IMR-90 (cell line): Measurements from ENCODE around the gene CFAP299. TPM values are rescaled to one million over a fixed set of nuclear protein-coding genes. Genes with fewer than 3 reads are reported as not detected.

Source experiments
- ATAC-seq: fragments of 200-7000 bp; cut with Tn5 transposase; 2 replicates; pipeline ENCODE4 v1.9.1; 2020; ENCODE audit warnings: low read depth, mild to moderate bottlenecking, moderate library complexity
- BruUV-seq: library from RNA; stranded (reverse); fragments of 400-500 nt; replicated peaks from 2 replicates; lab custom pipeline; 2021; lab: Mats Ljungman, UMichigan
- CTCF ChIA-PET: fragments of 300-600 bp; formaldehyde crosslinking; extraction: SDS; loops from one replicate; lab custom pipeline; 2021; ENCODE audit warnings: antibody characterized with exemption; lab: Yijun Ruan, JAX
- POLR2A ChIA-PET: fragments of 300-600 bp; sonication (Branson Sonifier 250); formaldehyde crosslinking; loops from one replicate; lab custom pipeline; 2022; ENCODE audit warnings: antibody characterized with exemption; ENCODE audit not compliant: unreplicated experiment; lab: Charles Lee
- DNase-seq: peaks from one replicate; pipeline ENCODE4 v3.0.0; 2013
- H2AFZ ChIP-seq: replicated peaks from 2 replicates; pipeline ENCODE3; 2013; ENCODE audit warnings: low read length, mild to moderate bottlenecking; ENCODE audit not compliant: poor library complexity
- H2AK5ac ChIP-seq: 2 replicates; pipeline ENCODE4 v1.6.1; 2013; ENCODE audit warnings: low read depth, low read length, inconsistent platforms
- H2AK9ac ChIP-seq: replicated peaks from 2 replicates; pipeline ENCODE3; 2013; ENCODE audit warnings: mild to moderate bottlenecking, low read depth, low read length, moderate library complexity; ENCODE audit not compliant: poor library complexity
- H2BK120ac ChIP-seq: 2 replicates; pipeline ENCODE4 v1.6.1; 2013; ENCODE audit warnings: low read depth, low read length, inconsistent platforms
- H2BK15ac ChIP-seq: 3 replicates; pipeline ENCODE4 v1.6.1; 2013; ENCODE audit warnings: low read depth, low read length, inconsistent platforms
- H2BK20ac ChIP-seq: 2 replicates; pipeline ENCODE4 v1.6.1; 2013; ENCODE audit warnings: low read depth, mild to moderate bottlenecking, inconsistent platforms, low read length, moderate library complexity
- H2BK5ac ChIP-seq: 2 replicates; pipeline ENCODE4 v1.6.1; 2013; ENCODE audit warnings: mild to moderate bottlenecking, low read depth, low read length, inconsistent platforms; ENCODE audit not compliant: poor library complexity, severe bottlenecking
- H3K14ac ChIP-seq: replicated peaks from 2 replicates; pipeline ENCODE4 v1.6.1; 2013; ENCODE audit warnings: low read depth, low read length, inconsistent platforms
- H3K18ac ChIP-seq: 2 replicates; pipeline ENCODE4 v1.6.1; 2013; ENCODE audit warnings: low read depth, low read length, control low read depth
- H3K23ac ChIP-seq: 2 replicates; pipeline ENCODE4 v1.6.1; 2013; ENCODE audit warnings: low read depth, low read length, inconsistent platforms
- H3K27ac ChIP-seq: 2 replicates; pipeline ENCODE4 v1.5.1; 2013; ENCODE audit warnings: mild to moderate bottlenecking, control low read depth, low read length; ENCODE audit not compliant: insufficient read depth
- H3K27me3 ChIP-seq: 2 replicates; pipeline ENCODE4 v1.6.1; 2013; ENCODE audit warnings: low read length; ENCODE audit not compliant: control insufficient read depth, insufficient read depth
- H3K36me3 ChIP-seq: 2 replicates; pipeline ENCODE4 v1.6.1; 2013; ENCODE audit warnings: low read length, mixed read lengths; ENCODE audit not compliant: control insufficient read depth, insufficient read depth
- H3K4ac ChIP-seq: 2 replicates; pipeline ENCODE4 v1.6.1; 2013; ENCODE audit warnings: low read depth, low read length, inconsistent platforms
- H3K4me1 ChIP-seq: 2 replicates; pipeline ENCODE4 v1.6.1; 2013; ENCODE audit warnings: low read length, mixed read lengths; ENCODE audit not compliant: control insufficient read depth, insufficient read depth
- H3K4me2 ChIP-seq: 2 replicates; pipeline ENCODE4 v1.6.1; 2013; ENCODE audit warnings: low read depth, mild to moderate bottlenecking, control low read depth, low read length, moderate library complexity
- H3K4me3 ChIP-seq: 2 replicates; pipeline ENCODE4 v1.5.1; 2013; ENCODE audit warnings: low read depth, mild to moderate bottlenecking, control low read depth, low read length, moderate library complexity; ENCODE audit not compliant: insufficient read depth
- H3K56ac ChIP-seq: 2 replicates; pipeline ENCODE4 v1.6.1; 2013; ENCODE audit warnings: low read length, inconsistent platforms; ENCODE audit not compliant: insufficient read depth; ENCODE audit errors: extremely low read depth
- H3K79me1 ChIP-seq, 2 experiments: 2 replicates each; pipeline ENCODE4 v1.6.1; 2013; ENCODE audit warnings: low read length in 2 of 2, inconsistent platforms in 1 of 2, low read depth in 1 of 2
- H3K9ac ChIP-seq: 2 replicates; pipeline ENCODE4 v1.6.1; 2013; ENCODE audit warnings: low read depth, low read length, control low read depth
- H3K9me1 ChIP-seq: 2 replicates; pipeline ENCODE4 v1.6.1; 2013; ENCODE audit warnings: low read length, inconsistent platforms; ENCODE audit not compliant: insufficient read depth
- H3K9me3 ChIP-seq: 2 replicates; pipeline ENCODE4 v1.6.1; 2013; ENCODE audit warnings: low read length; ENCODE audit not compliant: control insufficient read depth, insufficient read depth
- H4K20me1 ChIP-seq: 2 replicates; pipeline ENCODE4 v1.6.1; 2013; ENCODE audit warnings: low read length, inconsistent platforms; ENCODE audit not compliant: insufficient read depth
- H4K5ac ChIP-seq: 2 replicates; pipeline ENCODE4 v1.6.1; 2013; ENCODE audit warnings: mild to moderate bottlenecking, low read depth, low read length, control low read depth
- H4K8ac ChIP-seq, 2 experiments: 2 replicates each; pipeline ENCODE4 v1.6.1; 2013; ENCODE audit warnings: low read depth in 2 of 2, low read length in 2 of 2, control low read depth in 1 of 2, inconsistent platforms in 1 of 2
- H4K91ac ChIP-seq: 2 replicates; pipeline ENCODE4 v1.6.1; 2013; ENCODE audit warnings: low read depth, low read length, inconsistent platforms; ENCODE audit not compliant: insufficient read depth
- BHLHE40 ChIP-seq: fragments of 150-350 bp; IDR thresholded peaks from 2 replicates; pipeline ENCODE4 v1.6.1; 2016; ENCODE audit warnings: mild to moderate bottlenecking, low read depth, low read length
- CEBPB ChIP-seq: IDR thresholded peaks from 2 replicates; pipeline ENCODE4 v1.6.1; 2012; ENCODE audit warnings: low read depth, low read length, improper control_type of control experiment
- CHD1 ChIP-seq: IDR thresholded peaks from 2 replicates; pipeline ENCODE4 v1.6.1; 2012; ENCODE audit warnings: low read depth, low read length, improper control_type of control experiment
- CTCF ChIP-seq: conservative IDR thresholded peaks from 2 replicates; pipeline ENCODE4 v1.5.1; 2012; ENCODE audit warnings: mild to moderate bottlenecking, low read depth, low read length, improper control_type of control experiment
- ELK1 ChIP-seq: fragments of 150-350 bp; IDR thresholded peaks from 2 replicates; pipeline ENCODE4 v1.6.1; 2016; ENCODE audit warnings: low read depth, mild to moderate bottlenecking, low read length, moderate library complexity, borderline replicate concordance
- FOS ChIP-seq: fragments of 150-350 bp; IDR thresholded peaks from 2 replicates; pipeline ENCODE4 v1.6.1; 2016; ENCODE audit warnings: low read depth, low read length
- MAFK ChIP-seq: IDR thresholded peaks from 2 replicates; pipeline ENCODE4 v1.6.1; 2012; ENCODE audit warnings: low read depth, low read length, improper control_type of control experiment
- MAZ ChIP-seq: IDR thresholded peaks from 2 replicates; pipeline ENCODE4 v1.6.1; 2012; ENCODE audit warnings: low read depth, mild to moderate bottlenecking, low read length, improper control_type of control experiment, moderate library complexity, borderline replicate concordance
- MXI1 ChIP-seq: IDR thresholded peaks from 2 replicates; pipeline ENCODE4 v1.6.1; 2012; ENCODE audit warnings: low read depth, mild to moderate bottlenecking, low read length, moderate library complexity, borderline replicate concordance
- NFE2L2 ChIP-seq: fragments of 150-350 bp; IDR thresholded peaks from 2 replicates; pipeline ENCODE4 v1.6.1; 2016; ENCODE audit warnings: low read depth, mild to moderate bottlenecking, low read length
- POLR2A ChIP-seq: IDR thresholded peaks from 2 replicates; pipeline ENCODE4 v1.6.1; 2012; ENCODE audit warnings: mild to moderate bottlenecking, low read depth, low read length
- RAD21 ChIP-seq: IDR thresholded peaks from 2 replicates; pipeline ENCODE4 v1.6.1; 2012; ENCODE audit warnings: low read length, improper control_type of control experiment
- RCOR1 ChIP-seq: IDR thresholded peaks from 2 replicates; pipeline ENCODE4 v1.6.1; 2012; ENCODE audit warnings: mild to moderate bottlenecking, low read length, improper control_type of control experiment; ENCODE audit not compliant: insufficient replicate concordance
- RFX5 ChIP-seq: IDR thresholded peaks from 2 replicates; pipeline ENCODE4 v1.8.0; 2012; ENCODE audit warnings: low read depth, mild to moderate bottlenecking, low read length, moderate library complexity
- SMC3 ChIP-seq: fragments of 150-350 bp; IDR thresholded peaks from 2 replicates; pipeline ENCODE4 v1.6.1; 2016; ENCODE audit warnings: low read depth, mild to moderate bottlenecking, antibody characterized with exemption, low read length, moderate library complexity
- USF2 ChIP-seq: fragments of 150-350 bp; IDR thresholded peaks from 2 replicates; pipeline ENCODE4 v1.6.1; 2017; ENCODE audit warnings: mild to moderate bottlenecking, antibody characterized with exemption, low read length, low read depth
- WGBS, 2 experiments: methylation state at CpG; one replicate each; pipeline versions ENCODE4 v1.1.5 to v1.1.7; 2013; ENCODE audit warnings: missing lambda C conversion rate in 2 of 2; ENCODE audit not compliant: insufficient read length in 1 of 2; ENCODE audit errors: extremely low coverage in 2 of 2; 5-methylcytosine and 5-hydroxymethylcytosine counted together
- dilution Hi-C: fragments of 300-500 bp; cut with HindIII; formaldehyde crosslinking; loops from one replicate; pipeline ENCODE4 v1.14.3; 2018; ENCODE audit warnings: low sequenced_read_pairs; ENCODE audit not compliant: unreplicated experiment
- in situ Hi-C: fragments of 300-500 bp; cut with MboI; formaldehyde crosslinking; loops from 3 replicates; pipeline ENCODE4 v1.14.3; 2019; ENCODE audit warnings: low sequenced_read_pairs, inconsistent platforms, mixed read lengths
- intact Hi-C: fragments of 100-400 bp; cut with micrococcal nuclease; formaldehyde crosslinking; loops from 2 replicates; pipeline ENCODE4 v1.10.0; 2022
- polyA plus RNA-seq, 3 experiments: library from polyadenylated mRNA; depleted of rRNA; stranded (reverse); fragments of >200 nt; gene quantifications; 2 replicates each; pipeline ENCODE4 v1.2.3, GENCODE V29; 2012; ENCODE audit warnings: low replicate concordance in 1 of 3
- total RNA-seq: library from RNA; depleted of rRNA; stranded (reverse); fragments of >200 nt; gene quantifications from 2 replicates; pipeline ENCODE4 v1.2.3, GENCODE V29; 2012

The CFAP299 gene
- total and polyA plus RNA-seq, 2 of the 4 experiments (the other 2 are of a cell fraction), result 1.0 to 1.1 TPM

- POLR2A ChIA-PET, result no interaction called here
These were observed 589.8 kb downstream of the CFAP299 start for GRCh38 chr4:80925293-80925692.

More at GRCh38 chr4:80925293-80925692, 589.8 kb downstream of the CFAP299 start:
- no peak overlapping the region for H3K4me3 ChIP-seq
- no peaks in the 10 kb centered on the region for H3K79me1 ChIP-seq
- no peak overlapping the region for H3K56ac ChIP-seq
- no peaks in the 10 kb centered on the region for H3K9me1 ChIP-seq
- H3K36me3 ChIP-seq, result no peaks in the 10 kb centered on the region
- H3K27me3 ChIP-seq, result no peaks in the 10 kb centered on the region
- DNase-seq (no peak), ATAC-seq (no peak)
- intact Hi-C loops (no loop called here), in situ Hi-C loops (no loop called here), dilution Hi-C loops (no loop called here)
- no peak overlapping the region for H2AFZ ChIP-seq
- H3K9ac ChIP-seq, result no peak overlapping the region
- no peak overlapping the region for H3K27ac ChIP-seq
- H2BK15ac ChIP-seq, result no peak overlapping the region
- H3K4ac ChIP-seq, result no peak overlapping the region
- TF ChIP-seq MAFK (no peak), POLR2A (no peak), MAZ (no peak), CHD1 (no peak), ELK1 (no peak), BHLHE40 (no peak), SMC3 (no peak), RFX5 (no peak), USF2 (no peak), FOS (no peak), RCOR1 (no peak), CTCF (no peak), RAD21 (no peak), MXI1 (no peak), CEBPB (no peak), NFE2L2 (no peak)
- H4K5ac ChIP-seq, result no peak overlapping the region
- H2BK20ac ChIP-seq, result no peak overlapping the region
- BruUV-seq, result no TSS peak
- H4K91ac ChIP-seq, result no peak overlapping the region
- no peak overlapping the region for H3K14ac ChIP-seq
- H3K9me3 ChIP-seq, result no peaks in the 10 kb centered on the region
- H4K20me1 ChIP-seq, result no peaks in the 10 kb centered on the region
- no peak overlapping the region for H4K8ac ChIP-seq
- H3K4me1 ChIP-seq, result no peaks in the 10 kb centered on the region
- no peak overlapping the region for H2BK5ac ChIP-seq
- no peak overlapping the region for H3K23ac ChIP-seq
- no peak overlapping the region for H3K18ac ChIP-seq
- H2AK9ac ChIP-seq, result no peak overlapping the region
- CTCF ChIA-PET, result no interaction called here
- WGBS, 2 experiments, result no CpG with 5 or more reads among the region's 1 CpG
- no peak overlapping the region for H2BK120ac ChIP-seq
- no peak overlapping the region for H2AK5ac ChIP-seq
- H3K4me2 ChIP-seq, result no peak overlapping the region
